IMR-90 (cell line): ENCODE measurements around the gene PALLD. TPM values are rescaled to one million over a fixed set of nuclear protein-coding genes. Genes with fewer than 3 reads are reported as not detected.
A peak's percentile ranks its signal among the peaks of the same experiment; 100 is the strongest.

Experiments used
- ATAC-seq: fragments of 200-7000 bp; cut with Tn5 transposase; 2 replicates; pipeline ENCODE4 v1.9.1; 2020; ENCODE audit warnings: low read depth, mild to moderate bottlenecking, moderate library complexity
- BruUV-seq: library from RNA; stranded (reverse); fragments of 400-500 nt; replicated peaks from 2 replicates; lab custom pipeline; 2021; lab: Mats Ljungman, UMichigan
- CTCF ChIA-PET: fragments of 300-600 bp; formaldehyde crosslinking; extraction: SDS; loops from one replicate; lab custom pipeline; 2021; ENCODE audit warnings: antibody characterized with exemption; lab: Yijun Ruan, JAX
- POLR2A ChIA-PET: fragments of 300-600 bp; sonication (Branson Sonifier 250); formaldehyde crosslinking; loops from one replicate; lab custom pipeline; 2022; ENCODE audit warnings: antibody characterized with exemption; ENCODE audit not compliant: unreplicated experiment; lab: Charles Lee
- DNase-seq: peaks from one replicate; pipeline ENCODE4 v3.0.0; 2013
- H2AFZ ChIP-seq: replicated peaks from 2 replicates; pipeline ENCODE3; 2013; ENCODE audit warnings: low read length, mild to moderate bottlenecking; ENCODE audit not compliant: poor library complexity
- H2AK5ac ChIP-seq: 2 replicates; pipeline ENCODE4 v1.6.1; 2013; ENCODE audit warnings: low read depth, low read length, inconsistent platforms
- H2AK9ac ChIP-seq: replicated peaks from 2 replicates; pipeline ENCODE3; 2013; ENCODE audit warnings: mild to moderate bottlenecking, low read depth, low read length, moderate library complexity; ENCODE audit not compliant: poor library complexity
- H2BK120ac ChIP-seq: 2 replicates; pipeline ENCODE4 v1.6.1; 2013; ENCODE audit warnings: low read depth, low read length, inconsistent platforms
- H2BK15ac ChIP-seq: 3 replicates; pipeline ENCODE4 v1.6.1; 2013; ENCODE audit warnings: low read depth, low read length, inconsistent platforms
- H2BK20ac ChIP-seq: 2 replicates; pipeline ENCODE4 v1.6.1; 2013; ENCODE audit warnings: low read depth, mild to moderate bottlenecking, inconsistent platforms, low read length, moderate library complexity
- H2BK5ac ChIP-seq: 2 replicates; pipeline ENCODE4 v1.6.1; 2013; ENCODE audit warnings: mild to moderate bottlenecking, low read depth, low read length, inconsistent platforms; ENCODE audit not compliant: poor library complexity, severe bottlenecking
- H3K14ac ChIP-seq: replicated peaks from 2 replicates; pipeline ENCODE4 v1.6.1; 2013; ENCODE audit warnings: low read depth, low read length, inconsistent platforms
- H3K18ac ChIP-seq: 2 replicates; pipeline ENCODE4 v1.6.1; 2013; ENCODE audit warnings: low read depth, low read length, control low read depth
- H3K23ac ChIP-seq: 2 replicates; pipeline ENCODE4 v1.6.1; 2013; ENCODE audit warnings: low read depth, low read length, inconsistent platforms
- H3K27ac ChIP-seq: 2 replicates; pipeline ENCODE4 v1.5.1; 2013; ENCODE audit warnings: mild to moderate bottlenecking, control low read depth, low read length; ENCODE audit not compliant: insufficient read depth
- H3K27me3 ChIP-seq: 2 replicates; pipeline ENCODE4 v1.6.1; 2013; ENCODE audit warnings: low read length; ENCODE audit not compliant: control insufficient read depth, insufficient read depth
- H3K36me3 ChIP-seq: 2 replicates; pipeline ENCODE4 v1.6.1; 2013; ENCODE audit warnings: low read length, mixed read lengths; ENCODE audit not compliant: control insufficient read depth, insufficient read depth
- H3K4ac ChIP-seq: 2 replicates; pipeline ENCODE4 v1.6.1; 2013; ENCODE audit warnings: low read depth, low read length, inconsistent platforms
- H3K4me1 ChIP-seq: 2 replicates; pipeline ENCODE4 v1.6.1; 2013; ENCODE audit warnings: low read length, mixed read lengths; ENCODE audit not compliant: control insufficient read depth, insufficient read depth
- H3K4me2 ChIP-seq: 2 replicates; pipeline ENCODE4 v1.6.1; 2013; ENCODE audit warnings: low read depth, mild to moderate bottlenecking, control low read depth, low read length, moderate library complexity
- H3K4me3 ChIP-seq: 2 replicates; pipeline ENCODE4 v1.5.1; 2013; ENCODE audit warnings: low read depth, mild to moderate bottlenecking, control low read depth, low read length, moderate library complexity; ENCODE audit not compliant: insufficient read depth
- H3K56ac ChIP-seq: 2 replicates; pipeline ENCODE4 v1.6.1; 2013; ENCODE audit warnings: low read length, inconsistent platforms; ENCODE audit not compliant: insufficient read depth; ENCODE audit errors: extremely low read depth
- H3K79me1 ChIP-seq, 2 experiments: 2 replicates each; pipeline ENCODE4 v1.6.1; 2013; ENCODE audit warnings: low read length in 2 of 2, inconsistent platforms in 1 of 2, low read depth in 1 of 2
- H3K9ac ChIP-seq: 2 replicates; pipeline ENCODE4 v1.6.1; 2013; ENCODE audit warnings: low read depth, low read length, control low read depth
- H3K9me1 ChIP-seq: 2 replicates; pipeline ENCODE4 v1.6.1; 2013; ENCODE audit warnings: low read length, inconsistent platforms; ENCODE audit not compliant: insufficient read depth
- H3K9me3 ChIP-seq: 2 replicates; pipeline ENCODE4 v1.6.1; 2013; ENCODE audit warnings: low read length; ENCODE audit not compliant: control insufficient read depth, insufficient read depth
- H4K20me1 ChIP-seq: 2 replicates; pipeline ENCODE4 v1.6.1; 2013; ENCODE audit warnings: low read length, inconsistent platforms; ENCODE audit not compliant: insufficient read depth
- H4K5ac ChIP-seq: 2 replicates; pipeline ENCODE4 v1.6.1; 2013; ENCODE audit warnings: mild to moderate bottlenecking, low read depth, low read length, control low read depth
- H4K8ac ChIP-seq, 2 experiments: 2 replicates each; pipeline ENCODE4 v1.6.1; 2013; ENCODE audit warnings: low read depth in 2 of 2, low read length in 2 of 2, control low read depth in 1 of 2, inconsistent platforms in 1 of 2
- H4K91ac ChIP-seq: 2 replicates; pipeline ENCODE4 v1.6.1; 2013; ENCODE audit warnings: low read depth, low read length, inconsistent platforms; ENCODE audit not compliant: insufficient read depth
- BHLHE40 ChIP-seq: fragments of 150-350 bp; IDR thresholded peaks from 2 replicates; pipeline ENCODE4 v1.6.1; 2016; ENCODE audit warnings: mild to moderate bottlenecking, low read depth, low read length
- CEBPB ChIP-seq: IDR thresholded peaks from 2 replicates; pipeline ENCODE4 v1.6.1; 2012; ENCODE audit warnings: low read depth, low read length, improper control_type of control experiment
- FOS ChIP-seq: fragments of 150-350 bp; IDR thresholded peaks from 2 replicates; pipeline ENCODE4 v1.6.1; 2016; ENCODE audit warnings: low read depth, low read length
- MAFK ChIP-seq: IDR thresholded peaks from 2 replicates; pipeline ENCODE4 v1.6.1; 2012; ENCODE audit warnings: low read depth, low read length, improper control_type of control experiment
- NFE2L2 ChIP-seq: fragments of 150-350 bp; IDR thresholded peaks from 2 replicates; pipeline ENCODE4 v1.6.1; 2016; ENCODE audit warnings: low read depth, mild to moderate bottlenecking, low read length
- POLR2A ChIP-seq: IDR thresholded peaks from 2 replicates; pipeline ENCODE4 v1.6.1; 2012; ENCODE audit warnings: mild to moderate bottlenecking, low read depth, low read length
- RAD21 ChIP-seq: IDR thresholded peaks from 2 replicates; pipeline ENCODE4 v1.6.1; 2012; ENCODE audit warnings: low read length, improper control_type of control experiment
- RFX5 ChIP-seq: IDR thresholded peaks from 2 replicates; pipeline ENCODE4 v1.8.0; 2012; ENCODE audit warnings: low read depth, mild to moderate bottlenecking, low read length, moderate library complexity
- SMC3 ChIP-seq: fragments of 150-350 bp; IDR thresholded peaks from 2 replicates; pipeline ENCODE4 v1.6.1; 2016; ENCODE audit warnings: low read depth, mild to moderate bottlenecking, antibody characterized with exemption, low read length, moderate library complexity
- USF2 ChIP-seq: fragments of 150-350 bp; IDR thresholded peaks from 2 replicates; pipeline ENCODE4 v1.6.1; 2017; ENCODE audit warnings: mild to moderate bottlenecking, antibody characterized with exemption, low read length, low read depth
- WGBS, 2 experiments: methylation state at CpG; one replicate each; pipeline versions ENCODE4 v1.1.5 to v1.1.7; 2013; ENCODE audit warnings: missing lambda C conversion rate in 2 of 2; ENCODE audit not compliant: insufficient read length in 1 of 2; ENCODE audit errors: extremely low coverage in 2 of 2; 5-methylcytosine and 5-hydroxymethylcytosine counted together
- dilution Hi-C: fragments of 300-500 bp; cut with HindIII; formaldehyde crosslinking; loops from one replicate; pipeline ENCODE4 v1.14.3; 2018; ENCODE audit warnings: low sequenced_read_pairs; ENCODE audit not compliant: unreplicated experiment
- in situ Hi-C: fragments of 300-500 bp; cut with MboI; formaldehyde crosslinking; loops from 3 replicates; pipeline ENCODE4 v1.14.3; 2019; ENCODE audit warnings: low sequenced_read_pairs, inconsistent platforms, mixed read lengths
- intact Hi-C: fragments of 100-400 bp; cut with micrococcal nuclease; formaldehyde crosslinking; loops from 2 replicates; pipeline ENCODE4 v1.10.0; 2022
- polyA plus RNA-seq, 3 experiments: library from polyadenylated mRNA; depleted of rRNA; stranded (reverse); fragments of >200 nt; gene quantifications; 2 replicates each; pipeline ENCODE4 v1.2.3, GENCODE V29; 2012; ENCODE audit warnings: low replicate concordance in 1 of 3
- total RNA-seq: library from RNA; depleted of rRNA; stranded (reverse); fragments of >200 nt; gene quantifications from 2 replicates; pipeline ENCODE4 v1.2.3, GENCODE V29; 2012
- TF ChIP-seq, protein P1 (sequence below): conservative IDR thresholded peaks from 2 replicates; pipeline ENCODE4 v1.5.1; 2012; ENCODE audit warnings: mild to moderate bottlenecking, low read depth, low read length, improper control_type of control experiment

PALLD gene
- total and polyA plus RNA-seq, 2 of the 4 experiments (the other 2 are of a cell fraction): 91.0 to 91.9 TPM

- H3K9me3 ChIP-seq: no peaks in the 10 kb centered on the region
- peak overlapping the region; percentile 48; the same call in 1 of the 2 replicates for H3K23ac ChIP-seq
These were observed 318.8 kb downstream of the PALLD start for GRCh38 chr4:168815379-168816345.

More at GRCh38 chr4:168815379-168816345, 318.8 kb downstream of the PALLD start:
- no peak overlapping the region for H2AK9ac ChIP-seq
- in situ Hi-C loops (no loop called here), dilution Hi-C loops (no loop called here), intact Hi-C loops (loop anchor here (1.0 to 5.0 kb wide), 5 partner anchors 17 to 228 kb away; no protein-coding TSS in a partner anchor)
- no peaks in the 10 kb centered on the region; the same call in 1 of the 2 replicates for H3K9me1 ChIP-seq
- peak overlapping the region; percentile 83 for H3K4ac ChIP-seq
- peak; percentile 30; the same call in 1 of the 2 replicates for TF ChIP-seq MAFK
- no peak for TF ChIP-seq USF2
- TF ChIP-seq CEBPB: 0 out of 2 replicates have a peak, but pooled peaks have one; percentile 7
- TF ChIP-seq NFE2L2: no peak; the same call in 1 of the 2 replicates
- no peak for TF ChIP-seq SMC3
- no peak for TF ChIP-seq BHLHE40
- no peak for TF ChIP-seq RFX5
- TF ChIP-seq, protein P1, sequence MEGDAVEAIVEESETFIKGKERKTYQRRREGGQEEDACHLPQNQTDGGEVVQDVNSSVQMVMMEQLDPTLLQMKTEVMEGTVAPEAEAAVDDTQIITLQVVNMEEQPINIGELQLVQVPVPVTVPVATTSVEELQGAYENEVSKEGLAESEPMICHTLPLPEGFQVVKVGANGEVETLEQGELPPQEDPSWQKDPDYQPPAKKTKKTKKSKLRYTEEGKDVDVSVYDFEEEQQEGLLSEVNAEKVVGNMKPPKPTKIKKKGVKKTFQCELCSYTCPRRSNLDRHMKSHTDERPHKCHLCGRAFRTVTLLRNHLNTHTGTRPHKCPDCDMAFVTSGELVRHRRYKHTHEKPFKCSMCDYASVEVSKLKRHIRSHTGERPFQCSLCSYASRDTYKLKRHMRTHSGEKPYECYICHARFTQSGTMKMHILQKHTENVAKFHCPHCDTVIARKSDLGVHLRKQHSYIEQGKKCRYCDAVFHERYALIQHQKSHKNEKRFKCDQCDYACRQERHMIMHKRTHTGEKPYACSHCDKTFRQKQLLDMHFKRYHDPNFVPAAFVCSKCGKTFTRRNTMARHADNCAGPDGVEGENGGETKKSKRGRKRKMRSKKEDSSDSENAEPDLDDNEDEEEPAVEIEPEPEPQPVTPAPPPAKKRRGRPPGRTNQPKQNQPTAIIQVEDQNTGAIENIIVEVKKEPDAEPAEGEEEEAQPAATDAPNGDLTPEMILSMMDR: no peak
- TF ChIP-seq FOS: no peak
- peak; percentile 73 for TF ChIP-seq POLR2A
- TF ChIP-seq RAD21: 0 out of 2 replicates have a peak, but pooled peaks have one; percentile 5
- peak overlapping the region; percentile 88 for H4K91ac ChIP-seq
- peak overlapping the region; percentile 91 for H2BK120ac ChIP-seq
- peak overlapping the region; percentile 31 for H2BK15ac ChIP-seq
- H3K56ac ChIP-seq: peak overlapping the region; percentile 81
- 17% methylated on average over 3 of the region's 13 CpGs; no CpG with 5 or more reads in 1 of the 2 experiments for WGBS, 2 experiments
- peak overlapping the region; percentile 87 for H2BK20ac ChIP-seq
- POLR2A ChIA-PET: interaction anchor here (0.5 to 3.0 kb wide), 5 partner anchors 16 to 183 kb away, joined by 3 to 40 read pairs (median 3); no protein-coding TSS in a partner anchor
- peak overlapping the region; percentile 45 to 90 for H4K8ac ChIP-seq
- peak overlapping the region; percentile 84 for H4K5ac ChIP-seq
- peak overlapping the region; percentile 5; the same call in 1 of the 2 replicates for H3K4me3 ChIP-seq
- peak overlapping the region; percentile 50 for H2AFZ ChIP-seq
- H4K20me1 ChIP-seq: no peaks in the 10 kb centered on the region
- H3K14ac ChIP-seq: peak overlapping the region; percentile 80
- H3K79me1 ChIP-seq: no peaks in the 10 kb centered on the region
- CTCF ChIA-PET: interaction anchor here (0.6 to 1.6 kb wide), 5 partner anchors 10 to 372 kb away, joined by 3 to 4 read pairs (median 3); no protein-coding TSS in a partner anchor
- peak overlapping the region; percentile 92 for H3K27ac ChIP-seq
- no peaks in the 10 kb centered on the region for H3K27me3 ChIP-seq
- no TSS peak for BruUV-seq
- H3K18ac ChIP-seq: peak overlapping the region; percentile 96
- ATAC-seq (peak; percentile 69), DNase-seq (peak; percentile 87)
- peaks cover 19% of the 10 kb centered on the region for H3K4me1 ChIP-seq
- peak overlapping the region; percentile 85 for H3K4me2 ChIP-seq
- H2AK5ac ChIP-seq: peak overlapping the region; percentile 68; the same call in 1 of the 2 replicates
- no peaks in the 10 kb centered on the region for H3K36me3 ChIP-seq
- peak overlapping the region; percentile 68 for H3K9ac ChIP-seq
- H2BK5ac ChIP-seq: peak overlapping the region; percentile 98
